Measurements from ENCODE around the gene GALNT9. TPM values are rescaled to one million over a fixed set of nuclear protein-coding genes. Genes with fewer than 3 reads are reported as not detected.
A peak's percentile ranks its signal among the peaks of the same experiment; 100 is the strongest.
"Not testable (repeated sequence)": the region's sequence is repeated elsewhere in the genome, so short reads cannot be mapped to it uniquely, and the experiment has no call there.

Gene GALNT9
- total RNA-seq, 1 experiment from 2014 or later = not detected

DNA sequence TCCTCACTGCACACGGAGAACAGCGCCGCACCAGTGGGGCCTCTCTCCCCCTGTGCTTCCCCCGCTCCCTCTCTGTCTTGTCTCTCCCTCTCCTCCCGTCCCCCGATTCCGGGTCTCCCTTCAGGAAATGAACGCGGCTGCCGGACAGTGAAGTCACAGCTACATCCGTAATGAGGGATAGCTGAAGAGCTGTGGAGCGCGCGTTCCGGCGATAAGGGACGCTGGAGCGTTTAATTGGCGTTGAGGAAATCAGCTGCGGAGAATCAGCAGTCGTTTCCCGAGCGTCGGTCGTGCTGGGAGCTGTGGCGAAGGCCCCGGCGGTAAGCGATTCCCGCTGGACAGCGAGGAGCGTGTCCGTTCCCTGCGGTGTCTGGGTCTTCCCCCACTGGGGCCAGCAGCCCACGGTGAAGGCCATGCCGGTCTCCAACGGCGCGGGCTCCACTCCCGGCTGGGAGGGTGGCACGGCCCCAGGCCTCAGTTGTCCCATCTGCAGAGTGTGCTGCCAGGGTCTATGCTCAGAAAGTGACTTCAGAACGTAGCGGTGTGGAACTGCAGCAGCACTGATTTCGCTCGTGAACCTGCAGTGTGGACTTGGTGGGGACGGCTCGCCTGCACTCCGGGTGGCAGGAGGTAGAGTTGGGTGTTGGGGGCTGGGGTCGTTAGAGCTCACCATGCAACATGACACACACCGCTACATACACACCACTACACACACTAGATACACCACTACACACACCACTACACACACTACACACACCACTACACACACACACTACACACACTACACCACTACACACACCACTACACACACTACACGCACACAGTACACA lies 174.2 kb downstream of the GALNT9 start:
- H3K4me3 ChIP-seq = no peak overlapping the region
- H3K9me3 ChIP-seq (replicated peaks) = no peaks in the 10 kb centered on the region
- H3K36me3 ChIP-seq = peaks cover 16% of the 10 kb centered on the region
- no peak overlapping the region for H3K27ac ChIP-seq
- no peak for DNase-seq (ENCODE audit: low read depth in 1 of 2, low spot score in 2 of 2)
- no peaks in the 10 kb centered on the region for H3K4me1 ChIP-seq (replicated peaks)
- H3K27me3 ChIP-seq (replicated peaks) = no peaks in the 10 kb centered on the region

DNA sequence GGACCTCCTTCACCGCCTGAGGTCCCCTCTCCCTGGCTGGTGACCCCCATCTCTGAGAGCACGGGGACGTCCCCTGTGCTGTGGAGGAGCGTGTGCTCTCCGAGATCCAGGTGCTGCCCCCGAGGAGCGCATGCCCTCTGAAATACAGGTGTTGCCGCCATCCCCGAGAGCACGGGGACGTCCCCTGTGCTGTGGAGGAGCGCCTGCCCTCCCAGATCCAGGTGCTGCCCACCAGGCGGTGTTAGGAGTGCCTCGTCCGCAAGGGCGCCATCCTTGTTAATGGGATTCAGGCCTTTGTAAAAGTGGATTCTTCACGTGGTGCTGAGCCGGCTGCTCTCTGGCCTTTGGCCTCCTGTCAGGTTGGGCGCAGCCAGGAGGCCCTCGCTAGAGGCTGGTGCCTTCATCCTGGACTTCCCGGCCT lies 175.0 kb downstream of the GALNT9 start:
- no peaks in the 10 kb centered on the region for H3K9me3 ChIP-seq (replicated peaks)
- H3K27ac ChIP-seq = no peak overlapping the region

DNA sequence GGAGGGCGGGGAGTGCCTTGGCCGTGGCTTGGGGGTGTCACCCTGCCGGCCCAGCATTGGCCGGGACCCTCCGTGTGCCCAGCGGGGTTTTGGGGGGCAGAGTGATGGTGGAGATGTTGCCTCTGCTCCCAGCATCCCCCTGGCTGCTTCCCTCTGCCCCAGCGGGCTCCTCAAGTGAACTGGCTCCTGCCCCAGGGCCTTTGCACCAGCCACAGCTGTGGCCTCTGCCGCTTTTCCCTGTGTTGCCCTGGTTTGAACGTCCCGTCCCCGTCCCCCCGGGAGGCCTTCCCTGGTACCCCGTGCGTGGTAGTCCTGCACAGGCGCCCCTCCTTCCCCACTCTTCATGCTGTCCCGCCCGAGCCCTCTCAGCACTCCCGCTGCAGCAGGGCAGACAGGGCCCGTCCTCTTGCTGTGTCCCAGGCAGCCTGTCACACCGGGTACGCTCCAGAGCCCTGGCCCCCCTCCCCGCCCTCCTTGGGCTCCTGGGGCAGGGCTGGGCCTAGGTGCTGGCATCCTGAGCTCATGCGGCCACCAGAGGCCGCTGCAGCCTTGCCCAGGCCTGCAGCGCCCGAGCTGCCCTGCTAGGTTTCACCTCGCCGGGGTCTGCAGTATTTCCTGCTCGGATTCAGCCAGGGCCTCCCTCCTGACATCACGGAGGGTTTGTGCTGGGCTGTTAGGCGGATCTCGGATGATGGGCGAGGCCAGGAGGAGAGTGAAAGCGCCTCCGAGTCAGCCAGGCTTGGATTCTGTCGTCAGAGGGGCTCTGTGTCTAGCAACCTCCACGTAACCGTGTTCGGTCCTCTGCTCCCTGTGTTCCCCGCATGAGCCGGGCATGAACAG lies 175.7 kb downstream of the GALNT9 start:
- Histone ChIP-seq H3K36me3 (peaks cover 16% of the 10 kb centered on the region), H3K4me3 (no peak overlapping the region), H3K4me1 (replicated peaks) (no peaks in the 10 kb centered on the region), H3K9me3 (replicated peaks) (no peaks in the 10 kb centered on the region), H3K27ac (no peak overlapping the region), H3K27me3 (replicated peaks) (no peaks in the 10 kb centered on the region)
- peak in 1 of 2 experiments; percentile 53 for DNase-seq (ENCODE audit: low read depth in 1 of 2, low spot score in 2 of 2)

More for the DNA sequence above, 175.0 kb downstream of the GALNT9 start:
- Histone ChIP-seq H3K4me1 (replicated peaks) (no peaks in the 10 kb centered on the region), H3K4me3 (no peak overlapping the region), H3K36me3 (peaks cover 16% of the 10 kb centered on the region), H3K27me3 (replicated peaks) (no peaks in the 10 kb centered on the region)
- DNase-seq (ENCODE audit: low read depth in 1 of 2, low spot score in 2 of 2) = no peak

DNA sequence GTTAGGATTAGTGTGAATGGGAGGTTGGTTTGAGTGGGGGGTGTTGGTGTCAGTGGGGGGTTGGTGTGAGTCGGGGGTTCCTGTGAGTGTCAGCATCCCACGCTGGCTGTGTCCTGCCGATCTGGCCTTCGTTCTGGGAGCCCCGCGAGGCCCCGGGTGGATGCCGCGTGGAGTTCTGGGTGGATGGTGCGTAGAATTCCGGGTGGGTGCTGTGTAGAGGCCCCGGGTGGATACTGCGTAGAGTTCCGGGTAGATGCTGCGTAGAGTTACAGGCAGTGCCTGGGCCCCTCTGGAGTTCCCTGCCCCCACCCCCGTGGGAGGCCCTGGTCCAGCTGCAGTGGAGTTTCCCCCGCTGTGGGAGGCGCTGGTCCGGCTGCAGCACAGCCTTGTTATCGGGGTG lies 176.4 kb downstream of the GALNT9 start:
- no peaks in the 10 kb centered on the region for H3K4me1 ChIP-seq (replicated peaks)
- H3K27ac ChIP-seq = no peak overlapping the region
- DNase-seq (ENCODE audit: low read depth in 1 of 2, low spot score in 2 of 2) = no peak
- no peak overlapping the region for H3K4me3 ChIP-seq
- peaks cover 20% of the 10 kb centered on the region for H3K36me3 ChIP-seq
- no peaks in the 10 kb centered on the region for H3K9me3 ChIP-seq (replicated peaks)
- H3K27me3 ChIP-seq (replicated peaks) = no peaks in the 10 kb centered on the region

DNA sequence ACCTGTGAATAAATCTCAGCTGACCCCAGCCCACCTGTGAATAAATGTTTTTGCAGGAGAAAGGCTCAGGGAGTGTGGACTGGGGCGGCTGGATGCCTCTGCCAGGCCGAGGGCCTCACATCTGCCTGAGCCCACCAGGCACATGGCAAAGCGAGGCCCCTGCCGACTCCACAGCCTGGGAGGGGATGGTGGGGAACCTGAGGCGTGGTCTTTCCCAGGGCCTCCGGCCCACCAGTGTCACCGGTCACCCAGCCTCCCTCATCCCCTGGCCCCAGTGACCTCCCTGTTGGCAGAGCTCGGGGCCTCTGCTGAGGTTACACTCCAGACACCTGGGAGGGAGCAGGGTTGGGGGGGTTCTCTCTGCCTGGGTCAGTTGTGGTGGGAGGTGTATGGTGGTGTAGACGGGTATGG lies 177.0 kb downstream of the GALNT9 start:
- no peak for DNase-seq (ENCODE audit: low read depth in 1 of 2, low spot score in 2 of 2)

DNA sequence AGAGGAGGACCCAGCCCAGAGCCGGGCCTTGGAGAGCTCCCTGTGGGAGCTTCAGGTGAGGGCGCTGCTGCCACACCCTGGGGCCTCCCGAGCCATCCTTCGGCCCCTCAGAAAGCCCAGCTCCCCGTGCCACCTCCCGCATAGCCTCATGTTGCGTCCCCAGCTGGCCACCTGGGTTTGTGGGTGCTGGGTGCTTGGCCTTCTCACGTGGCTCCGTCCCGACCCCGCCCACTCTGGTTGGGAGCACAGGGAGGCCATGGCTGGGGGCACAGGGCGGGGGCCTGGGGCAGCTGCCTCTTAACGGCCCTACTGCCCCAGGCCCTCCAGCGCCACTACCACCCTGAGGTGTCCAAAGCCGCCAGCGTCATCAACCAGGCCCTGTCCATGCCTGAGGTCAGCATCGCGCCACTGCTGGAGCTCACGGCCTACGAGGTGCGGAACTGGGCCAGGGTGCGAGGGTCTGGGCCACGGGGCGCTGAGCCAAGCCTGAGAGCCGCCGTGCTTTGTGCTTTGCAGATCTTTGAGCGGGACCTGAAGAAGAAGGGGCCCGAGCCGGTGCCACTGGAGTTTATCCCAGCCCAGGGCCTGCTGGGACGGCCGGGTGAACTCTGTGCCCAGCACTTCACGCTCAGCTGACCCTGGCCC lies 177.5 kb downstream of the GALNT9 start:
- Histone ChIP-seq H3K9me3 (replicated peaks) (no peaks in the 10 kb centered on the region), H3K27me3 (replicated peaks) (no peaks in the 10 kb centered on the region), H3K36me3 (peaks cover 25% of the 10 kb centered on the region), H3K4me1 (replicated peaks) (no peaks in the 10 kb centered on the region), H3K27ac (no peak overlapping the region), H3K4me3 (no peak overlapping the region)
- DNase-seq (ENCODE audit: low read depth in 1 of 2, low spot score in 2 of 2) = no peak

More for the DNA sequence above, 177.0 kb downstream of the GALNT9 start:
- H3K9me3 ChIP-seq (replicated peaks) = no peaks in the 10 kb centered on the region
- H3K4me1 ChIP-seq (replicated peaks) = no peaks in the 10 kb centered on the region
- H3K36me3 ChIP-seq = peaks cover 25% of the 10 kb centered on the region
- H3K4me3 ChIP-seq = no peak overlapping the region
- H3K27ac ChIP-seq = no peak overlapping the region
- H3K27me3 ChIP-seq (replicated peaks) = no peaks in the 10 kb centered on the region

DNA sequence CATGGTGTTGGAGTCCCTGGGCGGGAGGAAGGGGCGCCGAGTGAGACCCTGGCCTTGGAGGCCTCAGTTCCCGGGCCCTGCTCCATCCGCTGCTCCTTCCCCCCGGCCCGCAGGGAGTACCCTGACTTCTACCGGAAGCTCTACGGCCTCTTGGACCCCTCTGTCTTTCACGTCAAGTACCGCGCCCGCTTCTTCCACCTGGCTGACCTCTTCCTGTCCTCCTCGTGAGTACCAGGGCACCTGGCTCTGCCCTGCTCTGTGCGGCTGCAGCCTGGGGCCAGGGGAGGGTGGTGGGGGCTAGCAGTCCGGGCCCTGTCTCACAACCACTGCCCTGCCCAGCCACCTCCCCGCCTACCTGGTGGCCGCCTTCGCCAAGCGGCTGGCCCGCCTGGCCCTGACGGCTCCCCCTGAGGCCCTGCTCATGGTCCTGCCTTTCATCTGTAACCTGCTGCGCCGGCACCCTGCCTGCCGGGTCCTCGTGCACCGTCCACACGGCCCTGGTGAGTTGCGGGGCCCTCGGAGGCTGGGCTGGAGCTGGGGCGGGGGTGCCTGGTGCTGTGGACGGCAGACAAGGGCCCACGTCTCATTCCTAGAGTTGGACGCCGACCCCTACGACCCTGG lies 178.1 kb downstream of the GALNT9 start:
- no peaks in the 10 kb centered on the region for H3K27me3 ChIP-seq (replicated peaks)
- H3K4me1 ChIP-seq (replicated peaks) = no peaks in the 10 kb centered on the region
- peaks cover 26% of the 10 kb centered on the region for H3K36me3 ChIP-seq
- H3K9me3 ChIP-seq (replicated peaks) = no peaks in the 10 kb centered on the region
- no peak overlapping the region for H3K27ac ChIP-seq
- no peak for DNase-seq (ENCODE audit: low read depth in 1 of 2, low spot score in 2 of 2)
- H3K4me3 ChIP-seq = no peak overlapping the region

DNA sequence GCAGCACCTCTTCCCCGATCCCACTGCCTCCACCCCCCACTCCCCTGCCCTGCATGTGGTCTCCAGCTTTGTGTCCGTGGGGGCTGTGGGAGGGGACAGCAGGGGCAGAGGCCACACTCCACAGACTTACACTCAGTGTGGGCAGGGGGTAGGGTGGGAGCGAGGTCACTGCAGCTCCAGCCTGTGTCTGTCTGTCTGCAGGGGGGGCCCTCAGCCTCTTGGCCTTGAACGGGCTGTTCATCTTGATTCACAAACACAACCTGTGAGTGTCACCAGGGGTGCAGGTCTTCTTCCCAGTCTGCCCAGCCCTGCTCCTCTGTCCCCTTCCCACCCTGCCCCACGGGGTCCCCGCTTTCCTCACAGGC lies 178.6 kb downstream of the GALNT9 start:
- H3K4me1 ChIP-seq (replicated peaks) = no peaks in the 10 kb centered on the region

DNA sequence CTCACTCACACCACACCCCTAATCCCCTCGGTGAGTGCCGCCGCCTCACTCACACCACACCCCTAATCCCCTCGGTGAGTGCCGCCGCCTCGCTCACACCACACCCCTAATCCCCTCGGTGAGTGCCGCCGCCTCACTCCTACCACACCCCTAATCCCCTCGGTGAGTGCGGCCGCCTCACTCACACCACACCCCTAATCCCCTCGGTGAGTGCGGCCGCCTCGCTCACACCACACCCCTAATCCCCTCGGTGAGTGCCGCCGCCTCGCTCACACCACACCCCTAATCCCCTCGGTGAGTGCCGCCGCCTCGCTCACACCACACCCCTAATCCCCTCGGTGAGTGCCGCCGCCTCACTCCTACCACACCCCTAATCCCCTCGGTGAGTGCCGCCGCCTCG lies 179.9 kb downstream of the GALNT9 start:
- H3K4me3 ChIP-seq; DNase-seq (ENCODE audit: low read depth in 1 of 2, low spot score in 2 of 2); H3K27ac ChIP-seq; H3K9me3 ChIP-seq (replicated peaks); H3K27me3 ChIP-seq (replicated peaks); H3K4me1 ChIP-seq (replicated peaks): not testable (repeated sequence)
- peaks cover 30% of the 10 kb centered on the region for H3K36me3 ChIP-seq

More for the DNA sequence above, 178.6 kb downstream of the GALNT9 start:
- DNase-seq (ENCODE audit: low read depth in 1 of 2, low spot score in 2 of 2) = no peak
- H3K9me3 ChIP-seq (replicated peaks) = no peaks in the 10 kb centered on the region
- no peaks in the 10 kb centered on the region for H3K27me3 ChIP-seq (replicated peaks)
- peaks cover 28% of the 10 kb centered on the region for H3K36me3 ChIP-seq
- no peak overlapping the region for H3K4me3 ChIP-seq
- H3K27ac ChIP-seq = no peak overlapping the region

DNA sequence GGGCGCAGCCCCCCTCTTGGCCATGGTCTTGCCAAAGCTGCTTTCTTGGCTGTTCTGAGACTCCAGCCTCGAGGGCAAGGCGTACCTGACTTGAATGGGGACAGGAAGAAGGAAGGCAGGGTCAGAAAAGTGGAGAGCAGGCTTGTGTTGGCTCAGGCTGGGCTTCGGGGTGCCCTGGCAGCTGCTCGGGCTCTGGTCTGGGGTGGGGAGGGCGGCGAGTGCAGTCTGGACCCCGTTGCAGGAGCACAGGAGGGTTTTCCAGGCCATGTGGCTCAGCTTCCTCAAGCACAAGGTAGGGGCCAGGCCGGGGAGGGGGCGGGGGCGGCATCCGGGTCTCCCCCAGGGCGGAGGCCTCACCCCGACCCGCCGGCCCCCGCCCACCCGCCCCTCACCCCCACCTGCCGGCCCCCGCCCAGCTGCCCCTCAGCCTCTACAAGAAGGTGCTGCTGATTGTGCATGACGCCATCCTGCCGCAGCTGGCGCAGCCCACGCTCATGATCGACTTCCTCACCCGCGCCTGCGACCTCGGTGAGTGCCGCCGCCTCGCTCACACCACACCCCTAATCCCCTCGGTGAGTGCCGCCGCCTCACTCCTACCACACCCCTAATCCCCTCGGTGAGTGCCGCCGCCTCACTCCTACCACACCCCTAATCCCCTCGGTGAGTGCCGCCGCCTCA lies 180.9 kb downstream of the GALNT9 start:
- Histone ChIP-seq H3K4me1 (replicated peaks) (peaks cover 9% of the 10 kb centered on the region), H3K36me3 (peaks cover 40% of the 10 kb centered on the region), H3K4me3 (no peak overlapping the region), H3K27ac (no peak overlapping the region), H3K9me3 (replicated peaks) (0 out of 2 replicates have a peak, but pooled peaks cover 6% of the 10 kb centered on the region), H3K27me3 (replicated peaks) (no peaks in the 10 kb centered on the region)
- no peak for DNase-seq (ENCODE audit: low read depth in 1 of 2, low spot score in 2 of 2)

DNA sequence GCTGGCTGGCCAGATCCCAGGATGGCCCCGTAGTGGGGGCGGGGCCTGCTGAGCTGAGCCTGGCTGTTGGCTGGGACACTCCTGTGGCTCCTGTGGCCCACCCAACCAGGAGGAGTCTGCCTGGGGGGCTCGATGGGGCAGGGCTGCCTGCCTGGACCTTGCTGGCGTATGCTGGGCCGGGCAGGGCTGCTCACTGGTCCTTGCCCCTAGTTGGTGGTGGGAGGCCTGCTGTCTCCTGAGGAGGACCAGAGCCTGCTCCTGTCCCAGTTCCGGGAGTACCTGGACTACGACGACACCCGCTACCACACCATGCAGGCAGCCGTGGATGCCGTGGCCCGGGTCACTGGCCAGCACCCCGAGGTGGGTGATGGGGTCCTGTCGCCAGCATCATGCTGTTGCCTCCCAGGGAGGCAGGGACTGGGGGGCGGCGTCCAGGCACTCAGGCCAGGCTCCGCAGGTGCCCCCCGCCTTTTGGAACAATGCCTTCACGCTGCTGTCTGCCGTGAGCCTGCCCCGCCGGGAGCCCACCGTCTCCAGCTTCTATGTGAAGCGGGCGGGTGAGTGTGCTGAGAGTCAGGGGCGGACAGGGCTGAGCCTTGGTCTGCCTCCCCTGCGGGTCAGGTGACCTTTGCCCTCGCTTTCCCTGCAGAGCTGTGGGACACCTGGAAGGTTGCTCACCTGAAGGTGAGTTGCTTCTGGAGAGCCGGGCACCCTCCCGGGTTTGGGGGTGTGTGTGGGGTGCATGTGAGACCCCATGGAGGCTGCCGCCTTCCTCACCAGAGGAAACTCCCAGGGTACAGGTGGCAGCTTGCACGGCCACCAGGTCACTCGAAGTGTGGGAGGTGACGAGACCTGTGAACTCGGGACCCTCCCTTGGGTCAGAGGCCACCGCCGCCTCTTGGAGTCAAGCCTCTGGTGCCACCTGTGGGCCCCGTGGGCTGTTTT lies 181.7 kb downstream of the GALNT9 start:
- peak in 1 of 2 experiments; percentile 33 for DNase-seq (ENCODE audit: low read depth in 1 of 2, low spot score in 2 of 2)
- Histone ChIP-seq H3K36me3 (peaks cover 40% of the 10 kb centered on the region), H3K9me3 (replicated peaks) (0 out of 2 replicates have a peak, but pooled peaks cover 7% of the 10 kb centered on the region), H3K4me3 (no peak overlapping the region), H3K4me1 (replicated peaks) (peaks cover 17% of the 10 kb centered on the region), H3K27me3 (replicated peaks) (no peaks in the 10 kb centered on the region), H3K27ac (no peak overlapping the region)

DNA sequence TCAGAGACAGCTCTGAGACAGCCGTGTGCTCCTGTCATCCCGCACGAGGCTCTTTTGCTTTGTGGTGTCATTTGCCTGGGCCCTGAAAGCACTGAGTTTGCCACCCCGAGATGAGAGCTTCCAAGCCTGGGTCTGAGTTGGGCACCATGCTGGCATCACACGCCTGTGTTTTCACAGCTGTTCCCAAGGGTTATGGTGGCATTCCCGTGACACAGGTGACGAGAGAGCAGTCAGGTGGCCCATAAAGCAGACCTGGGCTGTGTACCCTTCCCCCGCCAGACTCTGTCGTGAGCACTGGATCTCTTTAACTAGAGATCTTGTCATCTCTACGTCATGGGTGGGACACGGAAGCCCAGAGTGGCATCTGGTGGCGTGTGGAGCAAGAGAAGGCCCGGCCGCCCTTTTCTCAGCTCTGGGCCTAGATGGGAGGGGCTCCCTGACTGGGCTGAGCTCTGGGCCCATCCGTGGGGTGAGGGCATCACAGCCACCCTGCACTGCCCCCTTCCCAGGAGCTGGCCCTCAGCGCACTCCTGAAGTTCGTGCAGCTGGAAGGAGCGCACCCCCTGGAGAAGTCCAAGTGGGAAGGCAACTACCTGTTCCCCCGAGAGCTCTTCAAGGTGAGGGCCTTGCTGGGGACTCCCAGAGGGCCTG lies 182.5 kb downstream of the GALNT9 start:
- Histone ChIP-seq H3K4me3 (no peak overlapping the region), H3K36me3 (peaks cover 41% of the 10 kb centered on the region), H3K9me3 (replicated peaks) (0 out of 2 replicates have a peak, but pooled peaks cover 7% of the 10 kb centered on the region), H3K27me3 (replicated peaks) (no peaks in the 10 kb centered on the region), H3K27ac (no peak overlapping the region), H3K4me1 (replicated peaks) (peaks cover 18% of the 10 kb centered on the region)
- DNase-seq (ENCODE audit: low read depth in 1 of 2, low spot score in 2 of 2) = peak in 1 of 2 experiments; percentile 38
